Left lung (tissue), 10 donors: ENCODE data around the gene RARB. TPM values are rescaled to one million over a fixed set of nuclear protein-coding genes. Genes with fewer than 3 reads are reported as not detected.

Experiments used
- ATAC-seq: fragments of 200-7000 bp; cut with Tn5 transposase; one replicate; pipeline ENCODE4 v1.9.1; 2020; ENCODE audit warnings: moderate library complexity
- DNase-seq, 4 donors: peaks; one replicate each; pipeline ENCODE4 v3.0.0-alpha.2; 2013 to 2020
- H3K27ac ChIP-seq, 2 donors: fragments of 200-600 bp; sonication (generic) in 1 of 2; one replicate each; pipeline versions ENCODE4 v1.5.0 to v1.8.0; 2020 to 2021
- H3K27me3 ChIP-seq, 2 donors: fragments of 200-600 bp; sonication (generic) in 1 of 2; one replicate each; pipeline versions ENCODE4 v1.5.0 to v1.8.0; 2020 to 2021
- H3K36me3 ChIP-seq, 2 donors: fragments of 200-600 bp; sonication (generic) in 1 of 2; one replicate each; pipeline versions ENCODE4 v1.5.0 to v1.8.0; 2020 to 2021
- H3K4me1 ChIP-seq, 2 donors: fragments of 200-600 bp; one replicate each; pipeline ENCODE4 v1.8.0; 2021
- H3K4me3 ChIP-seq, 2 donors: fragments of 200-600 bp; sonication (generic) in 1 of 2; one replicate each; pipeline versions ENCODE4 v1.5.0 to v1.8.0; 2020 to 2021; ENCODE audit warnings: mild to moderate bottlenecking in 1 of 2
- H3K9me3 ChIP-seq, 2 donors: fragments of 200-600 bp; sonication (generic) in 1 of 2; one replicate each; pipeline versions ENCODE4 v1.5.0 to v1.8.0; 2020 to 2021
- CTCF ChIP-seq, 2 donors: fragments of 200-600 bp; sonication (generic) in 1 of 2; IDR thresholded peaks; one replicate each; pipeline versions ENCODE4 v1.5.0 to v1.8.0; 2021; ENCODE audit warnings: antibody characterized with exemption in 2 of 2
- intact Hi-C, 2 donors: fragments of 100-400 bp; cut with DNase I; formaldehyde crosslinking; loops; one replicate each; pipeline versions ENCODE4 v1.11.2 to v1.14.2; 2022
- polyA plus RNA-seq, 6 donors: library from polyadenylated mRNA; unstranded; fragments of 120-200 nt; gene quantifications; one replicate each; pipeline ENCODE4 v1.2.1, GENCODE V29; 2013; ENCODE audit not compliant: insufficient read length in 6 of 6
- total RNA-seq, 2 donors: library from RNA; stranded (reverse); fragmentation: NEBNext Ultra II Directional; extraction: Animal tissue kit (Norgen Biotek cat#: 25700); gene quantifications; one replicate each; pipeline ENCODE4 v1.2.1, GENCODE V29; 2021
- donor health status: DM: no; HTN: yes; CAD: no.
- donor health status: DM: no; HTN: no; CAD: no.

The RARB gene
- total and polyA plus RNA-seq, 8 donors: 4.1 to 40.1 (median 33.3) TPM

- H3K27ac ChIP-seq: no peak overlapping the region
- no peak for TF ChIP-seq CTCF (IDR thresholded peaks at IDR 0.05)
- intact Hi-C loops: no loop called here
Observed at GRCh38 chr3:25534007-25534406, 105.9 kb downstream of the RARB start.

GRCh38 chr3:25536521-25537391, 108.7 kb downstream of the RARB start:
- peak overlapping the region in 1 of 2 donors; percentile 51 for H3K27ac ChIP-seq
- no peak for TF ChIP-seq CTCF (IDR thresholded peaks at IDR 0.05)
- ATAC-seq (peak; percentile 38), DNase-seq (peak in 2 of 4 donors; percentile 86 to 90)
- H3K36me3 ChIP-seq: no peaks in the 10 kb centered on the region
- no peak overlapping the region for H3K4me3 ChIP-seq
- intact Hi-C loops: no loop called here
- H3K4me1 ChIP-seq: no peaks in the 10 kb centered on the region
- H3K9me3 ChIP-seq: peaks cover 0 to 6% of the 10 kb centered on the region in 2 donors
- no peaks in the 10 kb centered on the region for H3K27me3 ChIP-seq

More at GRCh38 chr3:25534007-25534406, 105.9 kb downstream of the RARB start:
- DNase-seq (no peak), ATAC-seq (no peak)
- Histone ChIP-seq H3K4me3 (no peak overlapping the region), H3K4me1 (no peaks in the 10 kb centered on the region), H3K9me3 (peaks cover 0 to 6% of the 10 kb centered on the region in 2 donors), H3K36me3 (no peaks in the 10 kb centered on the region), H3K27me3 (no peaks in the 10 kb centered on the region)

GRCh38 chr3:25537516-25537915, 109.5 kb downstream of the RARB start:
- H3K27ac ChIP-seq: no peak overlapping the region
- H3K36me3 ChIP-seq: no peaks in the 10 kb centered on the region
- no peak overlapping the region for H3K4me3 ChIP-seq
- DNase-seq (no peak), ATAC-seq (no peak)
- no peak for TF ChIP-seq CTCF (IDR thresholded peaks at IDR 0.05)
- H3K4me1 ChIP-seq: no peaks in the 10 kb centered on the region
- intact Hi-C loops: no loop called here
- peaks cover 0 to 4% of the 10 kb centered on the region in 2 donors for H3K9me3 ChIP-seq
- H3K27me3 ChIP-seq: no peaks in the 10 kb centered on the region

GRCh38 chr3:25540273-25540672, 112.2 kb downstream of the RARB start:
- TF ChIP-seq CTCF (IDR thresholded peaks at IDR 0.05): no peak
- intact Hi-C loops: no loop called here
- Histone ChIP-seq H3K36me3 (no peaks in the 10 kb centered on the region), H3K4me3 (no peak overlapping the region), H3K9me3 (no peaks in the 10 kb centered on the region), H3K27ac (no peak overlapping the region), H3K4me1 (no peaks in the 10 kb centered on the region), H3K27me3 (no peaks in the 10 kb centered on the region)
- DNase-seq (no peak), ATAC-seq (no peak)

- peak; percentile 64 for ATAC-seq
Observed at GRCh38 chr3:25542492-25543039, 114.5 kb downstream of the RARB start.

More at GRCh38 chr3:25542492-25543039, 114.5 kb downstream of the RARB start:
- no peak overlapping the region for H3K4me3 ChIP-seq
- TF ChIP-seq CTCF (IDR thresholded peaks at IDR 0.05): no peak
- H3K9me3 ChIP-seq: no peaks in the 10 kb centered on the region
- H3K27ac ChIP-seq: no peak overlapping the region
- intact Hi-C loops: no loop called here
- no peaks in the 10 kb centered on the region for H3K27me3 ChIP-seq
- no peaks in the 10 kb centered on the region for H3K36me3 ChIP-seq
- DNase-seq: peak in 1 of 4 donors; percentile 42
- H3K4me1 ChIP-seq: no peaks in the 10 kb centered on the region
